ENCODE results near the gene AKT1S1.

DNA sequence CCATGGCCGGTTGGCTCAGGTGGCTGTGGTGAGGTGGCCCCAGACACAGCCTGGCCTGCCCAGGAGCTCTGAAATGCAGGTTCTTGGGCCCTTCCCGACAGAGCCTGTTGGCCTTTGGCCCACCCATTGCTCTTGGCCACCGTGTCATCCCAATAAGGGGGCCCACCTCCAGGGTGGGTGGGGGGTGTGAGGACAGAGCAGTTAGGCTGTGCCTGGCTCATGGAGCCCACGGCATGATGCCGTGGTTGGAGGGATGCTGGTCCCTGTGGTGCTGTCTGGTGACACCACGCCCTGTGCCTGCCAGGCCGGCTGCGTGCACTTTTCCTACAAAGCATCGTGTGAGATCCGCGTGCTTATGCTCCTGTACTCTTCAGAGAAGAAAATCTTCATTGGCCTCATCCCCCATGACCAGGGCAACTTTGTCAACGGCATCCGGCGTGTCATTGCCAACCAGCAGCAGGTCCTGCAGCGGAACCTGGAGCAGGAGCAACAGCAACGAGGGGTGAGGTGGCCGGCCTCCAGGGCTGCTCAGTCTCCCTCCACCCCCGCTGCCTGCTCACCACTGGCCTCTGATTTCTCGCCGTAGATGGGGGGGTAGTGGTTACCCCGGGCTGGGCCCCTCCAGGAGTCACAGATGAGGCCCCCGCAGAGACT, 17.3 kb downstream of the AKT1S1 start:
- TF ChIP-seq, protein P1, sequence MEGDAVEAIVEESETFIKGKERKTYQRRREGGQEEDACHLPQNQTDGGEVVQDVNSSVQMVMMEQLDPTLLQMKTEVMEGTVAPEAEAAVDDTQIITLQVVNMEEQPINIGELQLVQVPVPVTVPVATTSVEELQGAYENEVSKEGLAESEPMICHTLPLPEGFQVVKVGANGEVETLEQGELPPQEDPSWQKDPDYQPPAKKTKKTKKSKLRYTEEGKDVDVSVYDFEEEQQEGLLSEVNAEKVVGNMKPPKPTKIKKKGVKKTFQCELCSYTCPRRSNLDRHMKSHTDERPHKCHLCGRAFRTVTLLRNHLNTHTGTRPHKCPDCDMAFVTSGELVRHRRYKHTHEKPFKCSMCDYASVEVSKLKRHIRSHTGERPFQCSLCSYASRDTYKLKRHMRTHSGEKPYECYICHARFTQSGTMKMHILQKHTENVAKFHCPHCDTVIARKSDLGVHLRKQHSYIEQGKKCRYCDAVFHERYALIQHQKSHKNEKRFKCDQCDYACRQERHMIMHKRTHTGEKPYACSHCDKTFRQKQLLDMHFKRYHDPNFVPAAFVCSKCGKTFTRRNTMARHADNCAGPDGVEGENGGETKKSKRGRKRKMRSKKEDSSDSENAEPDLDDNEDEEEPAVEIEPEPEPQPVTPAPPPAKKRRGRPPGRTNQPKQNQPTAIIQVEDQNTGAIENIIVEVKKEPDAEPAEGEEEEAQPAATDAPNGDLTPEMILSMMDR (IDR thresholded peaks at IDR 0.05) = no peak
- TF ChIP-seq POLR2A (IDR thresholded peaks at IDR 0.05) = no peak

All from heart left ventricle (tissue), 13 donors.